Esophagus (tissue), 2 donors: ENCODE measurements around the gene SYP. TPM values are rescaled to one million over a fixed set of nuclear protein-coding genes. Genes with fewer than 3 reads are reported as not detected.
A peak's percentile ranks its signal among the peaks of the same experiment; 100 is the strongest.
"Not testable (repeated sequence)": the region's sequence is repeated elsewhere in the genome, so short reads cannot be mapped to it uniquely, and the experiment has no call there.

Experiments
- H3K27ac ChIP-seq, 2 donors: one replicate each; pipeline ENCODE4 v1.5.1; 2013; ENCODE audit warnings: low read depth in 2 of 2, mild to moderate bottlenecking in 2 of 2, inconsistent platforms in 1 of 2, low read length in 1 of 2, moderate library complexity in 1 of 2
- H3K27me3 ChIP-seq, 2 donors: one replicate each; pipeline ENCODE4 v1.6.1; 2013; ENCODE audit warnings: low read length in 2 of 2, control low read depth in 1 of 2, mild to moderate bottlenecking in 1 of 2; ENCODE audit not compliant: insufficient read depth in 2 of 2, control insufficient read depth in 1 of 2
- H3K36me3 ChIP-seq, 2 donors: one replicate each; pipeline ENCODE4 v1.6.1; 2013; ENCODE audit warnings: low read length in 1 of 2; ENCODE audit not compliant: control insufficient read depth in 2 of 2, insufficient read depth in 2 of 2
- H3K4me1 ChIP-seq, 2 donors: one replicate each; pipeline ENCODE4 v1.6.1; 2013; ENCODE audit warnings: low read length in 1 of 2; ENCODE audit not compliant: control insufficient read depth in 2 of 2, insufficient read depth in 2 of 2
- H3K4me3 ChIP-seq, 2 donors: one replicate each; pipeline ENCODE4 v1.5.1; 2013; ENCODE audit warnings: low read length in 2 of 2, mild to moderate bottlenecking in 2 of 2, low read depth in 1 of 2, moderate library complexity in 1 of 2
- H3K9me3 ChIP-seq, 2 donors: one replicate each; pipeline ENCODE4 v1.6.1; 2013; ENCODE audit warnings: mild to moderate bottlenecking in 2 of 2, low read depth in 1 of 2, low read length in 1 of 2, moderate library complexity in 1 of 2; ENCODE audit not compliant: control insufficient read depth in 2 of 2, insufficient read depth in 1 of 2
- WGBS, 2 donors: extraction: QIAGEN DNeasy Blood & Tissue Kit; methylation state at CpG; one replicate each; pipeline ENCODE4 v1.1.7; 2013; 5-methylcytosine and 5-hydroxymethylcytosine counted together
- polyA plus RNA-seq, 2 donors: library from polyadenylated mRNA; stranded (reverse); fragments of 200-250 nt; gene quantifications; one replicate each; pipeline ENCODE4 v1.2.3, GENCODE V29; 2013
- donor health status: healthy with polysubstance abuse.
- donor health status: Bipolar disorder and iron deficiency.

The SYP gene
- polyA plus RNA-seq, 2 donors, result 0.75 to 0.79 TPM

DNA sequence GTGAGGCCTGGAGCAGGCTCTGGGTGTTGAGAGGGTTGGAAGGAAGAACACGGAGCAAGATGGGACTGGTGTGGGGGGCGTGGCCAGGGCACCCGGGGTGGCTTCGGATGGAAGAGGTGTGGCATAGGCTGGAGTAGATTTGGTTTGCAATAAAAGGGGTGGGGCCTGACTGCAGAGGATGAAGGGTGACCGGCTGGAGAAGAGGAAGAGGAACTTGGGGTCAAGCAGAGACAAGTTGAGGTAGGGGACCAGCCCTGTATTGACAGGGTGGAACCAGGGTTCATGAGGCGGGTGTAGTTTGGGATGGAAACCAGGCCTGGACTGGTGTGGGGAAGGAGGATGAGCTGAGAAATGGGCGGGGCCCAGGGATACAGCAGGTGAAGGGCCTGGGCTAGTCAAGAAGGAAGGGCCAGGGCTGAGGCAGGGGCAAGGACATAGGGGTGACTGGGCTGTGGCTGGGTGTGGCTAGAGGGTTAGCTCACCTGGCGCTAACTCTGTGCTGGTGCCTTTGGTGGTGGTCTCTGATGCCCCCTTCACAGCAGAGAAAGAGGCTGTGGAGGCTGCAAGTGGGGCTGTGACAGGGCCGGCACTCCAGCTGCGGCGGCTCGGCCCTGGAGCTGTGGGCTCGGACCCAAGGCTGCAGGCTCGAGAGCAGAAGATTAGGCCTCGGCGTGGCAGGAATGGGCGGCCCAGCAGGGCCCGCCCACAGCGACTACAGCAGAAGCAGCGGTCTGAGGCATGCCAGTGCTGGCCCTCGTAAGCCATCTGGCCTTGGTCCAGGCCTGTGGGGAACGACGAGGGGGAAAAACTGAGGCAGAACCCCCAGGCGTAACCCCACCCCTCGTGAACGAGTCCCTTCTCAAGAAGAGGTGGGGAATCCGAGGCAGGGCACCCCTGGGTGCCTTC lies 23.3 kb downstream of the SYP start:
- H3K4me3 ChIP-seq, result no peak overlapping the region
- no peaks in the 10 kb centered on the region for H3K27me3 ChIP-seq
- peak overlapping the region; percentile 78 to 83 for H3K27ac ChIP-seq
- 35 to 66% methylated on average over 26 to 27 of the region's 27 CpGs for WGBS, 2 donors
- no peaks in the 10 kb centered on the region for H3K9me3 ChIP-seq
- H3K4me1 ChIP-seq, result peaks cover 0 to 11% of the 10 kb centered on the region in 2 donors
- peaks cover 0 to 31% of the 10 kb centered on the region in 2 donors for H3K36me3 ChIP-seq

DNA sequence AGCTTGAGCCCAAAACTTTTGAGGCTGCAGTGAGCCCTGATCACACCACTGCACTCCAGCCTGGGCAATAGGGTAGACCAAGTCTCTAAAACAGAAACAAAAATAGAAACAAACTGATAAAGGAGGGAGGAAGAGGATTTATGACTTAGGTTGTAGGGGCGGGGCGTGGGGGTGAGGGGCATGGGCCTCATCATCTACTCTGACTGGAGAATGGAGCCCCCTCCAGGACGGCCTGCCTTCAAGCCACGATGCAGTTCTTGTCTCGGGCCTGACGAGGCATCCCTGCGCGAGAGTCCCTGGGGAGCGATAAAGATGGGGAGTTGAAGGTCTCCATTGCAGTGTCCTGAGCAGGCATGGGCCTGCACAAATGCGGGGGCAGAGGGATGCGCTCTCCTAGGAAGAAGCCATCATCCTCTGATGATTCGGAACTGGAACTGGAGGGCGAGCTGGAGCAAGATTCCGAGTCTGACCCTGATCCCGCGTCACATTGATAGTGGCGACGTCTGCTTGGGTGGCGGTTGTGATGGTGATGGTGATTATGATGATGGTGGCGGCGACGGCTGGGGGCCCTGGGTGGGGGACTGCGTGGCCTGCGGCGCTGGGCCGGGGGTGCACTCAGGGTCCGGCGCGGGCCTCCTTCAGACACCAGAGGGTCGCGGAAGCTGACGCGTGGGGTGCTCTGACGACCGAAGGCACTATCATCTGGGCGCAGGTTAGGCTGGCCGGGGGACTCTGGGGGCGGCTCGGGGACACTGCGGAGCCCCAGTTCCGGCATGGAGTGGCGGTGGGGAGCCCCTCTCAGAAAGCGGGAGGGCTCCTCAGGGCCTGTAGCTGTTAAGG lies 24.3 kb downstream of the SYP start:
- Histone ChIP-seq H3K9me3 (no peaks in the 10 kb centered on the region), H3K27ac (peak overlapping the region; percentile 78 to 82), H3K4me1 (peaks cover 0 to 11% of the 10 kb centered on the region in 2 donors), H3K27me3 (no peaks in the 10 kb centered on the region), H3K4me3 (no peak overlapping the region), H3K36me3 (peaks cover 0 to 27% of the 10 kb centered on the region in 2 donors)
- WGBS, 2 donors, result 70 to 82% methylated on average over 43 of the region's 43 CpGs

DNA sequence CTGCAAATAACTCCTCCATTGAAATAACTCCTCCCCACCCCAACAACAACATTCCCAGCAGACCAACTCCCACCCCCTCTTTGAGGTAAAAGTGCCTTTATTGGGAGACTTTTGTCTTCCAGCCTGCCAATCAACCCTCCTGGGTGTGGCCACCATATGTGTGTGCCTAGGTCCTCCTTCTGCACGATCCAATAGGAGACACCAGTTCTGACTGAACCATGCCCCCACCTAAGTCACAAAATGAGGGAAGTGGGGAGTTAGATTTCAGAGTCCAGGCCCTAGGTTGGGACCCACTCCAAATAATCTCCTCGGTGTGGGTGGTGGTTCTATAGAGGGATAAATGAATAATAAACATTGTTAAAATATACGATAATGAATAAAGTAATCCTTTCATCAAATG lies 25.3 kb downstream of the SYP start:
- WGBS, 2 donors, result 32 to 62% methylated on average over 3 of the region's 3 CpGs
- H3K4me1 ChIP-seq, result peaks cover 0 to 11% of the 10 kb centered on the region in 2 donors
- H3K4me3 ChIP-seq, result no peak overlapping the region
- no peaks in the 10 kb centered on the region for H3K27me3 ChIP-seq
- H3K36me3 ChIP-seq, result peaks cover 0 to 27% of the 10 kb centered on the region in 2 donors
- H3K9me3 ChIP-seq, result no peaks in the 10 kb centered on the region
- H3K27ac ChIP-seq, result peak overlapping the region; percentile 67 to 82

DNA sequence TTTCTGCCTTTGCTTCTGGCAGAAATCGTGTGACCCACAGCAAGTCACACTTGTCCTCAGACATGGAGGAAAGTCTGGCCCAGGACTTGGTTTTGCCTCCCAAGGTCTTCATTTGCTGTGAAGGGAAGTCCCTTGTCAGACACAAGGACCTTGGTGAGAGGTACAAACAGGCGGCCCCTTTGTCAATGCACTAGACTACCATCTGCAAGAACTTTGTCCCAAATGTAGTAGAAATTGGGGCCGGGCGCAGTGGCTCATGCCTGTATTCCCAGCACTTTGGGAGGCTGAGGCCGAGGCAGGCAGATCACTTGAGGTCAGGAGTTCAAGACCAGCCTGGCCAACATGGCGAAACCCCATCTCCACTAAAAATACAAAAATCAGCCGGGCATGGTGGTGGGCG lies 26.4 kb downstream of the SYP start:
- not testable (repeated sequence) for H3K9me3 ChIP-seq, H3K27me3 ChIP-seq
- Histone ChIP-seq H3K4me3 (peak overlapping the region; percentile 50 to 74), H3K36me3 (peaks cover 0 to 18% of the 10 kb centered on the region in 2 donors), H3K4me1 (peaks cover 0 to 11% of the 10 kb centered on the region in 2 donors), H3K27ac (peak overlapping the region in 1 of 2 donors; percentile 96)
- 79 to 80% methylated on average over 8 of the region's 8 CpGs for WGBS, 2 donors

DNA sequence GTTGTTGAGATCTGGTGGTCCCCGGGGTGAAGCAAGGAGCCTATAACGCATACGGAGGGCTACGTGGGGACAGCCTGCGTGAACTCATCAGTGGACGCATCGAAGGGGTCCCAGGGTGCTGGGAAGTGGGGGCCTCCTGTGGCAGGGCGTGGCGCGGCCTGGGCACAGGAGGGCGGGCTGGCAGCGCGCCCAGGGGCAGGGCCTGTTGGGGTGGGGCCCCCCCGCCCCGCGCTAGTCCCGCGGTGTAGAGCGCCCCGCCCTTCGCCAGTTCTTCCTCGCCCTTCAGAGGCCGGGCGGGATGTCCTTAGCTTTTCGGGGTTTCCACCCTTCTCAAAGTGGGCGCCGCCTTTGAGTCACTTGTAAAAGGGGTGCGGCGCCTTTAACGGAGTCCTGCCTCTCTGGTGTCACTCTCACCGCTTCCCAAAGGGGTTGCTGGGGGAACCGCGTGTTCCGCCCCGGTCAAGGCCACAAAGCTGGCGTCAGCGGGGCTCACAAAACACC lies 27.7 kb downstream of the SYP start:
- peaks cover 0 to 4% of the 10 kb centered on the region in 2 donors for H3K4me1 ChIP-seq
- no peaks in the 10 kb centered on the region for H3K27me3 ChIP-seq
- no peaks in the 10 kb centered on the region for H3K9me3 ChIP-seq
- peak overlapping the region; percentile 94 to 96 for H3K27ac ChIP-seq
- WGBS, 2 donors, result 0 to 26% methylated on average over 16 to 37 of the region's 37 CpGs
- H3K4me3 ChIP-seq, result peak overlapping the region; percentile 50 to 74
- H3K36me3 ChIP-seq, result peaks cover 0 to 9% of the 10 kb centered on the region in 2 donors

DNA sequence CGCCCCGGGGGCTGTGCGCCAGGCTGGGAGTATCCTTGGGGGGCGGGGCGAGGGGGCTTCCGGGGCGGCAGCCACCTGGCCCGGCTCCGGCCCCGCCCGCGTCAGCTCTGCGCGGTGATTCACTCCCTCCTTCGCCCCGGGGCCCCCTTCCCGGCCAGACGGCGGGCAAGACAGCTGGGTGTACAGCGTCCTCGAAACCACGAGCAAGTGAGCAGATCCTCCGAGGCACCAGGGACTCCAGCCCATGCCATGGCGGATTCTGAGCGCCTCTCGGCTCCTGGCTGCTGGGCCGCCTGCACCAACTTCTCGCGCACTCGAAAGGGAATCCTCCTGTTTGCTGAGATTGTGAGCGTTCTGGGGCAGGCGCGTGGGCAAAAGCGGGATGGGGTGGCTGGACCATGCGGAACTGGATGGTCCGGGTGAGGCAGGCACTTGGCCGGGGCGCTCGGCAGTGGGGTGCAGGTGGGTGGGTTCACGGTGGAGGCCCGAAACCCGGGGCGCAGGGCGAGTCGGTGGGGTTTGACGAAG lies 28.2 kb downstream of the SYP start, which contains the start of gene PLP2:
Gene PLP2, plus strand, starts transcription at position 147 of the 528 bp plus-strand sequence. Its CDS starts 103 bp downstream, at position 250.
- peak within 1 kb of the TSS; percentile 50 to 74 for H3K4me3 ChIP-seq
- H3K4me1 ChIP-seq, result peaks cover 0 to 4% of the 10 kb centered on the region in 2 donors
- H3K27me3 ChIP-seq, result no peaks in the 10 kb centered on the region
- WGBS, 2 donors, result 1 to 47% methylated on average over 24 to 46 of the region's 46 CpGs
- peak within 1 kb of the TSS; percentile 94 to 96 for H3K27ac ChIP-seq
- H3K9me3 ChIP-seq, result no peaks in the 10 kb centered on the region
- peaks cover 0 to 9% of the 10 kb centered on the region in 2 donors for H3K36me3 ChIP-seq

DNA sequence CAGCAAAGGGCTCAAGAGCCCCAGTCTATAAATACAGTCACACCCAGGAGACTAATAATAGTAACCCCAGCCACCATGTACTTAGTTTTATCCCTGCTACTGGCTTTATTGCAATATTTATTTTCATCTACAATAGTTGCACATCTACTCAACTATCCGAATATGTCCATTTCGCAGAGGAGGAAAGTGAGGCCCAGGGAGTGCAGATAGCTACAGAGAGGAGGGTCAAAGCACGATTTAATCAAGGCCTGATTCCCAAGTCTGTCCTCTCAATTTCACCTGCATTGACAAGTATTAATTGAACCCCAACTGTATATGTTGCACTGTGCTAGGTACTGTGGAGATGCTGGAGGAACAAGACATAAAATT lies 32.3 kb downstream of the SYP start:
- Histone ChIP-seq H3K36me3 (no peaks in the 10 kb centered on the region), H3K4me3 (peak overlapping the region; percentile 43 to 45), H3K27ac (peak overlapping the region; percentile 98), H3K4me1 (peaks cover 0 to 6% of the 10 kb centered on the region in 2 donors), H3K9me3 (no peaks in the 10 kb centered on the region), H3K27me3 (no peaks in the 10 kb centered on the region)
- WGBS, 2 donors, result 61 to 66% methylated on average over 3 of the region's 3 CpGs

DNA sequence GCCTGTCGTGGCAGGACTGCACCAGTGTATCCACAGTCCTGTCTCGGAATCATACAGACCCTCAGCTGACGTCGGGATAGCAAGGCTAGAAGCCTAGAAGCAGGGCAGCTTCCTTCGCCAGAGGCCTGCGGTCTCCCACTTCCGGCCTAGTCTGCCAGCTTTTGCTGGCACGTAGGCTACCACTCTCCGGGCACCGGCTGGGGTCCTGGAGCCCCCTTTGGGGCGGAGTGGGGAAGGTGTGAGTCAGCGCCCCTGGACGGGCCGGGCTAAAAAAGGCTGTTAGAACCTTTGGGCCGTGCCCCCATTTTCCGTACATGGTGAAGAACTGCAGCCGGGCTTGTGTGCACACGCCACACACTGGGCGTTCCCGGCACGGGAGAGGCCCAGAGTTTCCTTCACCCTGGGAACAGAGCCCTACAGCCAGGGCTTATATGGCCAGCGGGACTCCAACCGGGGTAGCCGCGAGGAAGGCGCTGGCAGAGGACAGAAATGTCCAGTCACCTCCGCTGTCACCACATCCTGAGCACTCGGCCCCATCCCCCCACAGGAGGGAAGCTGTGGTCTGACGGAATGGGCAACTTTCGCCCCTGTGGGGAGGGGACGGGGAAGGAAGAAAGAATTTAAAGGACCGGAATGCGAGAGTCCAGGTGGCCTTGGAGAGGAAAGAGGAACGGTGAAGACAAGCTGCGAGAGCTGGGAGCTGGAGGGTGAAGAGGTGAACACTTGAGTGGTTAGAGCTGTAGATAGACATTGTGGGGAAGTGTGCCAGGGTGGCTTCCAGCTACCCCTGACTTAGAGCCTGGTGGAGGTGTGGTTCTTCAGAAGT lies 32.9 kb downstream of the SYP start:
- WGBS, 2 donors, result 2 to 37% methylated on average over 32 to 35 of the region's 35 CpGs
- Histone ChIP-seq H3K27ac (peak overlapping the region; percentile 98), H3K4me1 (peaks cover 0 to 6% of the 10 kb centered on the region in 2 donors), H3K27me3 (no peaks in the 10 kb centered on the region), H3K9me3 (no peaks in the 10 kb centered on the region), H3K4me3 (peak overlapping the region; percentile 43 to 45), H3K36me3 (no peaks in the 10 kb centered on the region)
